Activated T-cell treated with anti-CD3 and anti-CD28 coated beads, Interleukin-2, amount 50 U/mL, for 4 hours (primary cell): ENCODE data around the gene STXBP6. TPM values are rescaled to one million over a fixed set of nuclear protein-coding genes. Genes with fewer than 3 reads are reported as not detected.
"Not testable (repeated sequence)": the region's sequence is repeated elsewhere in the genome, so short reads cannot be mapped to it uniquely, and the experiment has no call there.

ENCODE experiments used
- ATAC-seq, 2 donors: fragments of 200-7000 bp; cut with Tn5 transposase; one replicate each; pipeline ENCODE4 v1.10.0; 2021
- DNase-seq: peaks from one replicate; pipeline ENCODE4 v3.0.0-alpha.2; 2020
- H3K27me3 Mint-ChIP-seq: one replicate; pipeline ENCODE4 v1.8.0; 2021; ENCODE audit warnings: low read depth, mixed read lengths
- H3K36me3 Mint-ChIP-seq: one replicate; pipeline ENCODE4 v1.8.0; 2022; ENCODE audit warnings: mixed read lengths; ENCODE audit not compliant: insufficient read depth
- H3K4me1 Mint-ChIP-seq: one replicate; pipeline ENCODE4 v1.8.0; 2021; ENCODE audit warnings: low read depth, mixed read lengths
- H3K4me3 Mint-ChIP-seq: one replicate; pipeline ENCODE4 v1.8.0; 2021; ENCODE audit warnings: mild to moderate bottlenecking, moderate library complexity, mixed read lengths
- H3K9me3 Mint-ChIP-seq: one replicate; pipeline ENCODE4 v1.8.0; 2021; ENCODE audit warnings: mixed read lengths
- total RNA-seq, 3 donors: library from RNA; stranded (reverse); gene quantifications; one replicate each; pipeline ENCODE4 v1.2.1, GENCODE V29; 2021

The STXBP6 gene
- total RNA-seq, 3 donors from 2014 or later, result 0.18 TPM; not detected in 2

- no peaks in the 10 kb centered on the region for H3K9me3 Mint-ChIP-seq
- peaks cover 12% of the 10 kb centered on the region for H3K27me3 Mint-ChIP-seq
- no peaks in the 10 kb centered on the region for H3K4me1 Mint-ChIP-seq
- no peak for DNase-seq
- no peaks in the 10 kb centered on the region for H3K36me3 Mint-ChIP-seq
- no peak overlapping the region for H3K4me3 Mint-ChIP-seq
- no peak for ATAC-seq
Measured at GRCh38 chr14:24954037-24954699, 95.8 kb downstream of the STXBP6 start.

DNA sequence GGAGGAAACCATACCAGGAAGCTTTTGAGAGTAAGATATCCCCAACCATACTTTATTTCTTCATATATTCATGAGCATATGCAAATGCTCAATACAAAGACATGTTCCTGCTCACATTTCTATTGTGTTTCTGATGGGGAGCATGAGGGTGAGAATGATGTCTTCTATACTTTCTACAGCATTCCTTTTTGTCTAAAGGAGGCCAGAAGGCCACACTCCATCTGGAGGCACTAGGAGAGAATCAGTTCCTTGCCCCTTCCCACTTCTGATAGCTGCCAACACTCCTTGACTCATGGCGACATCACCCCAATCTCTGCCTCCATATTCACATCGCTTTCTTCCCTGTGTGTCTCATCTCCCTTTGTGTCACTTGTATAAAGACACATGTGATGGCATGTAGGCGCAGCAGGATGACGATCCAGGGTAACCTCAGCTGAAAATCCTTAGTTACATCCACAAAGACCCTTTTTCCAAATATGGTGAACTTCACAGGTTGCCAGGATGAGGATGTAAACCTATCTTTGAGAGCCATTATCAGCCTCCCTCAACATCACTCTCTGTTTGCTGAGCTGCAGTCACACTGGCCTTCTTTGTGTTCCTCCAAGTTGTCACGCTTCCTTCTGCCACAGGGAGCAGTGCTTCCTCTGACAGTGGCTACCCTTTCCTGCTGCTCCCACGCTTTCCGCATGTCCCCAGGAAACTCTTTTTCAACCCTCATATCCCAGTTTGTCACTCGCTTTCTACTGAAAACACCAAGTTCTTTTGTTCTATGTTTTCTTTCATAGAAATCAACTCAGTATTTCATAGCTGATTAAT, 96.9 kb downstream of the STXBP6 start:
- no peaks in the 10 kb centered on the region for H3K9me3 Mint-ChIP-seq
- no peak for ATAC-seq
- H3K36me3 Mint-ChIP-seq, result no peaks in the 10 kb centered on the region
- H3K4me3 Mint-ChIP-seq, result no peak overlapping the region
- peaks cover 12% of the 10 kb centered on the region for H3K27me3 Mint-ChIP-seq
- H3K4me1 Mint-ChIP-seq, result no peaks in the 10 kb centered on the region
- no peak for DNase-seq

- Mint-ChIP-seq H3K27me3 (peaks cover 13% of the 10 kb centered on the region), H3K9me3 (no peaks in the 10 kb centered on the region), H3K4me3 (no peak overlapping the region), H3K4me1 (no peaks in the 10 kb centered on the region), H3K36me3 (no peaks in the 10 kb centered on the region)
- DNase-seq (no peak), ATAC-seq (no peak)
Measured at GRCh38 chr14:24948261-24948847, 101.6 kb downstream of the STXBP6 start.

DNA sequence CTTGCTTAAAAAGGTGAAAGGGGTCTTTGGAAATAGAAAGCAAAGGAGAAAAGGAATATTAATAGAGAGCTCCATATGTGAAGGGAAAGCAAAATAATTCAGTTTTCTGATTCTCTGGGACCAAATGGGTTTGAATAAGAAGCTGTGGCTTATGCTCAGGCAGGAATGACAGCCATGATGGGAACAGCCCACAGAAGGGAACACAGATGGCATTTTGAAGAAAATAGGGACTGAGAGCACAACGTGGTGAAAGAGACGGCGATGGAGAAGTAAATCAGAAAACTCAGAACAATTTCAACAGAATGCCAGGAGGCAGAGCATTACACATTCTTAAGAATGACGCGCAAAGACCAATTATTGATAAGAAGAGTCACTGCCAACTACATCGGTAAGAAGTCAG, 102.8 kb downstream of the STXBP6 start:
- no peaks in the 10 kb centered on the region for H3K4me1 Mint-ChIP-seq
- H3K27me3 Mint-ChIP-seq, result peaks cover 11% of the 10 kb centered on the region
- ATAC-seq (no peak), DNase-seq (no peak)
- H3K4me3 Mint-ChIP-seq, result no peak overlapping the region
- no peaks in the 10 kb centered on the region for H3K36me3 Mint-ChIP-seq
- H3K9me3 Mint-ChIP-seq, result no peaks in the 10 kb centered on the region

DNA sequence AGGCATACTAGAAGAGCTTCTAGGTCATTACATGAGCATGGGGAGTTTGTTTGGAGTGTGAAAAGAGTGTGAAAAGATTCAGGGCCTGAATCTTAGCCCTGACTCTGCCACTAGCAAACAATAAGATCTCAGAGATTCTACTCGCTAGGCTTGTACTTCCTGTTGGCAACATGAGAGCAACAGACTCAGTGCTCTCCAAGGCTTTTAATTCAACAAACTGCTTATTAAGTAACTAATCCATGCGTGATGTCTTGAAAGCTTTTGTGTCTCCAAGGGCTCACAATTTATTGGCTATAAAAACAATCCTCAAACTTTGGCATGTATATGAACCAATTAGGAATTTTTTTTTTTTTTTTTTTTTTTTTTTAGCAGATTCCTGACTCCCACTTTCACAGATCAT, 105.1 kb downstream of the STXBP6 start:
- Mint-ChIP-seq H3K27me3 (peaks cover 8% of the 10 kb centered on the region), H3K36me3 (no peaks in the 10 kb centered on the region), H3K9me3 (no peaks in the 10 kb centered on the region), H3K4me3 (no peak overlapping the region), H3K4me1 (no peaks in the 10 kb centered on the region)
- ATAC-seq (no peak), DNase-seq (no peak)

- H3K4me3 Mint-ChIP-seq, result no peak overlapping the region
- ATAC-seq, result no peak
- no peaks in the 10 kb centered on the region for H3K4me1 Mint-ChIP-seq
- peaks cover 8% of the 10 kb centered on the region for H3K27me3 Mint-ChIP-seq
- no peaks in the 10 kb centered on the region for H3K36me3 Mint-ChIP-seq
- no peak for DNase-seq
- H3K9me3 Mint-ChIP-seq, result no peaks in the 10 kb centered on the region
Measured at GRCh38 chr14:24943024-24943423, 106.9 kb downstream of the STXBP6 start.

GRCh38 chr14:24941719-24942118, 108.2 kb downstream of the STXBP6 start:
- H3K4me3 Mint-ChIP-seq, result no peak overlapping the region
- peaks cover 2% of the 10 kb centered on the region for H3K27me3 Mint-ChIP-seq

DNA sequence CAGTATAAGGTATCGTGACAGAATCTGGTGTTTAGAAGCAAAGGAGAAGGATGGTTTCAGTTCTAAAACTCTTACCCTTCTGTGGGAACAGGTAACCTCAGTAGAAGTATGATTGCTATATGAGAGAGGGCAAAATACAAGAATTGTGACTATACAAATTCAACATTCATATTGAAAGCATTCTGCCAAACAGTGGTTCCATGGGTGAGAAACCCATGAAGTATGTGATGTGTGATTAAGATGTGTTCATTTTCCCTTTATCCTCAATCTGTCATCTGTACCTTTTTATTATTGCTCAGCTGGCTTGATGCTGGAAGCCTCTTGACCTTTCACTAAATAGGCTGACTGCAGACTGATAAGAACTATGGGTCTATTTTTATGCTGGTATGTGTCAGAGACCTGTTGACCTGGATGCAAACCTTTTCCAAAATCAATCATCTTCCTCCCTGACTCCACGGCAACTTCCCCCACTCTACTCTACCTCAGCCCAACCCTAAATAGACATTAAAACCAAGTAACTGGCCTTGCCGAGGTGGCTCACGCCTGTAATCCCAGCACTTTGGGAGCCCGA, 109.6 kb downstream of the STXBP6 start:
- no peak for DNase-seq
- Mint-ChIP-seq H3K4me3 (no peak overlapping the region), H3K4me1 (no peaks in the 10 kb centered on the region), H3K9me3 (no peaks in the 10 kb centered on the region), H3K27me3 (peaks cover under 1% of the 10 kb centered on the region), H3K36me3 (no peaks in the 10 kb centered on the region)
- no peak for ATAC-seq

More at GRCh38 chr14:24941719-24942118, 108.2 kb downstream of the STXBP6 start:
- DNase-seq (no peak), ATAC-seq (no peak)
- Mint-ChIP-seq H3K4me1 (no peaks in the 10 kb centered on the region), H3K36me3 (no peaks in the 10 kb centered on the region), H3K9me3 (no peaks in the 10 kb centered on the region)

GRCh38 chr14:24938593-24938992, 111.4 kb downstream of the STXBP6 start:
- no peaks in the 10 kb centered on the region for H3K36me3 Mint-ChIP-seq
- no peak overlapping the region for H3K4me3 Mint-ChIP-seq
- H3K27me3 Mint-ChIP-seq, result peaks cover 4% of the 10 kb centered on the region
- no peaks in the 10 kb centered on the region for H3K4me1 Mint-ChIP-seq
- DNase-seq (no peak), ATAC-seq (no peak)
- no peaks in the 10 kb centered on the region for H3K9me3 Mint-ChIP-seq

GRCh38 chr14:24937300-24937699, 112.6 kb downstream of the STXBP6 start:
- no peaks in the 10 kb centered on the region for H3K36me3 Mint-ChIP-seq
- DNase-seq, result no peak

GRCh38 chr14:24936773-24937172, 113.2 kb downstream of the STXBP6 start:
- ATAC-seq, H3K4me1 Mint-ChIP-seq, H3K4me3 Mint-ChIP-seq, DNase-seq, H3K36me3 Mint-ChIP-seq, H3K9me3 Mint-ChIP-seq: not testable (repeated sequence)
- peaks cover 11% of the 10 kb centered on the region for H3K27me3 Mint-ChIP-seq

More at GRCh38 chr14:24937300-24937699, 112.6 kb downstream of the STXBP6 start:
- no peak overlapping the region for H3K4me3 Mint-ChIP-seq
- ATAC-seq, result no peak
- no peaks in the 10 kb centered on the region for H3K9me3 Mint-ChIP-seq
- no peaks in the 10 kb centered on the region for H3K4me1 Mint-ChIP-seq
- H3K27me3 Mint-ChIP-seq, result peaks cover 11% of the 10 kb centered on the region

DNA sequence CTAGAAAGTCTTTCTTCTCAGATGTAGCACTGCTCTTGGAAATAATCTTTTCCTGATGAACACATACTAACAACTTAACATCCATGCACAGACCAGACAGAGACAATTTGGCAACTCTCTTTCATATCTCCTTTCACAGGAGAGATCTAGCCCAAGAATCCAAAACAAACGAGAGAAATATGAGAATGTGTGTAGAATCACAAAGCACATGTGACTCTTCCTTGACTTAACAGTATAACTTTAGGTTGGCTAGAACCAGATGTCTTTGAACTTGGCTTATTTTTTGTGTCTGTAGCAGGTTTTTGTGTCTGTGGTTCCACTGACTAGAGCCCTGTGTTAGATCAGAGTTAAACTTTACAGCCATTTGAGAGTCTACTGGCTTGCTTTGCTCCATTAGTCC, 114.2 kb downstream of the STXBP6 start:
- Mint-ChIP-seq H3K4me3 (no peak overlapping the region), H3K4me1 (no peaks in the 10 kb centered on the region), H3K27me3 (peaks cover 16% of the 10 kb centered on the region), H3K36me3 (no peaks in the 10 kb centered on the region), H3K9me3 (no peaks in the 10 kb centered on the region)
- no peak for ATAC-seq
- DNase-seq, result no peak

- Mint-ChIP-seq H3K36me3 (no peaks in the 10 kb centered on the region), H3K4me3 (no peak overlapping the region), H3K4me1 (no peaks in the 10 kb centered on the region), H3K27me3 (peaks cover 19% of the 10 kb centered on the region), H3K9me3 (no peaks in the 10 kb centered on the region)
- DNase-seq (no peak), ATAC-seq (no peak)
Measured at GRCh38 chr14:24928386-24928900, 121.5 kb downstream of the STXBP6 start.

DNA sequence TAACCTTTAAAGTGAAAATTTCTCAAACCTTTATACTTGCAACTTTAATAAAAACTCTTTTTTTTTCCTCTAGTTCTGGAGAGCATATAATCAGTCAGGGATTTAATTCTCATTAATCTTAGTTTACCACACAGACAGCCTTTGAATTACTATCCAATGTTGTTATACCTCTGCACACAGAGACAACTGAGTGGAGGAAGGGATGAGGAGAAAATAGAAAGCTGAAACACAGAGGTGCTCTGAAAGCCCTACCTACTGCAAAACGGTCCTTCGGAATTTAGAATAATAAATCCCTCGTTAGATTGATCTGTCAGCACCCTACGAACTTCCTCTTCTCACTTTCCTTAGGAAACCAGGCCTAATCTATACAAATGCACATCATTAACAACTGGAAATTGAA, 122.1 kb downstream of the STXBP6 start:
- H3K4me1 Mint-ChIP-seq, result no peaks in the 10 kb centered on the region
- H3K36me3 Mint-ChIP-seq, result no peaks in the 10 kb centered on the region
- no peak for ATAC-seq
- no peak overlapping the region for H3K4me3 Mint-ChIP-seq
- H3K9me3 Mint-ChIP-seq, result no peaks in the 10 kb centered on the region
- peaks cover 16% of the 10 kb centered on the region for H3K27me3 Mint-ChIP-seq
- no peak for DNase-seq
